Stimulated activated naive CD4-positive, alpha-beta T cell treated with Interleukin-2 at 50 U/mL for 16 hours (primary cell): ENCODE results near the gene KCND2.

Source experiments
- DNase-seq: peaks from one replicate; lab custom pipeline; 2025; lab: John Stamatoyannopoulos, UW

Gene KCND2

GRCh38 chr7:120311028-120311788, 38.2 kb downstream of the KCND2 start:
- DNase-seq, result no peak

GRCh38 chr7:120320218-120320961, 47.4 kb downstream of the KCND2 start:
- DNase-seq, result no peak

GRCh38 chr7:120327054-120327453, 54.1 kb downstream of the KCND2 start:
- DNase-seq, result no peak

GRCh38 chr7:120332433-120332832, 59.5 kb downstream of the KCND2 start:
- no peak for DNase-seq

GRCh38 chr7:120334475-120334874, 61.5 kb downstream of the KCND2 start:
- DNase-seq, result no peak

GRCh38 chr7:120337308-120337907, 64.4 kb downstream of the KCND2 start:
- no peak for DNase-seq

GRCh38 chr7:120344276-120344675, 71.3 kb downstream of the KCND2 start:
- no peak for DNase-seq

GRCh38 chr7:120353171-120353570, 80.2 kb downstream of the KCND2 start:
- no peak for DNase-seq

GRCh38 chr7:120360918-120361317, 87.9 kb downstream of the KCND2 start:
- DNase-seq, result no peak

- no peak for DNase-seq
Observed at GRCh38 chr7:120363414-120363813, 90.4 kb downstream of the KCND2 start.

- DNase-seq, result no peak
Observed at GRCh38 chr7:120370954-120371353, 98.0 kb downstream of the KCND2 start.

GRCh38 chr7:120373174-120373573, 100.2 kb downstream of the KCND2 start:
- no peak for DNase-seq

GRCh38 chr7:120394595-120394994, 121.6 kb downstream of the KCND2 start:
- DNase-seq, result no peak

- no peak for DNase-seq
Observed at GRCh38 chr7:120395526-120396019, 122.6 kb downstream of the KCND2 start.

GRCh38 chr7:120398284-120399000, 125.5 kb downstream of the KCND2 start:
- no peak for DNase-seq

GRCh38 chr7:120400806-120401455, 128.0 kb downstream of the KCND2 start:
- DNase-seq, result no peak

- no peak for DNase-seq
Observed at GRCh38 chr7:120402079-120402767, 129.2 kb downstream of the KCND2 start.

GRCh38 chr7:120402801-120403200, 129.8 kb downstream of the KCND2 start:
- DNase-seq, result no peak

GRCh38 chr7:120404042-120404441, 131.1 kb downstream of the KCND2 start:
- no peak for DNase-seq

GRCh38 chr7:120405652-120406051, 132.7 kb downstream of the KCND2 start:
- no peak for DNase-seq

- DNase-seq, result no peak
Observed at GRCh38 chr7:120407010-120407409, 134.0 kb downstream of the KCND2 start.
